ENCODE measurements around the gene VAMP4.

GRCh38 chr1:171653796-171654195 is 88.1 kb downstream of the VAMP4 start:
- TF ChIP-seq, protein P1, sequence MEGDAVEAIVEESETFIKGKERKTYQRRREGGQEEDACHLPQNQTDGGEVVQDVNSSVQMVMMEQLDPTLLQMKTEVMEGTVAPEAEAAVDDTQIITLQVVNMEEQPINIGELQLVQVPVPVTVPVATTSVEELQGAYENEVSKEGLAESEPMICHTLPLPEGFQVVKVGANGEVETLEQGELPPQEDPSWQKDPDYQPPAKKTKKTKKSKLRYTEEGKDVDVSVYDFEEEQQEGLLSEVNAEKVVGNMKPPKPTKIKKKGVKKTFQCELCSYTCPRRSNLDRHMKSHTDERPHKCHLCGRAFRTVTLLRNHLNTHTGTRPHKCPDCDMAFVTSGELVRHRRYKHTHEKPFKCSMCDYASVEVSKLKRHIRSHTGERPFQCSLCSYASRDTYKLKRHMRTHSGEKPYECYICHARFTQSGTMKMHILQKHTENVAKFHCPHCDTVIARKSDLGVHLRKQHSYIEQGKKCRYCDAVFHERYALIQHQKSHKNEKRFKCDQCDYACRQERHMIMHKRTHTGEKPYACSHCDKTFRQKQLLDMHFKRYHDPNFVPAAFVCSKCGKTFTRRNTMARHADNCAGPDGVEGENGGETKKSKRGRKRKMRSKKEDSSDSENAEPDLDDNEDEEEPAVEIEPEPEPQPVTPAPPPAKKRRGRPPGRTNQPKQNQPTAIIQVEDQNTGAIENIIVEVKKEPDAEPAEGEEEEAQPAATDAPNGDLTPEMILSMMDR (IDR thresholded peaks at IDR 0.05), result no peak
- TF ChIP-seq REST (IDR thresholded peaks at IDR 0.05; ENCODE audit: low read depth, low read length), result no peak
- no peak for TF ChIP-seq RFX5 (IDR thresholded peaks at IDR 0.05; ENCODE audit: low read length)
- TF ChIP-seq EP300 (IDR thresholded peaks at IDR 0.05; ENCODE audit: borderline replicate concordance in 1 of 2, low read depth in 1 of 2, low read length in 1 of 2), result no peak
- TF ChIP-seq YY1 (IDR thresholded peaks at IDR 0.05; ENCODE audit: low read depth), result no peak
- no peak for TF ChIP-seq RXRA (IDR thresholded peaks at IDR 0.05; ENCODE audit: borderline replicate concordance, low read depth)
- no peak for TF ChIP-seq TAF1 (IDR thresholded peaks at IDR 0.05; ENCODE audit: borderline replicate concordance, low read depth, low read length)
- TF ChIP-seq JUND (IDR thresholded peaks at IDR 0.05), result no peak
